Vagina (tissue), 2 donors: ENCODE results near the gene METTL2B. TPM values are rescaled to one million over a fixed set of nuclear protein-coding genes. Genes with fewer than 3 reads are reported as not detected.

Experiments used
- DNase-seq, 2 donors: peaks; one replicate each; pipeline ENCODE4 v3.0.0-alpha.2; 2017; ENCODE audit errors: extremely low spot score in 2 of 2
- H3K27ac ChIP-seq: fragments of 200-600 bp; sonication (generic); one replicate; pipeline ENCODE4 v1.5.1; 2019
- H3K27me3 ChIP-seq: fragments of 200-600 bp; sonication (generic); one replicate; pipeline ENCODE4 v1.5.1; 2019
- H3K36me3 ChIP-seq, 2 donors: fragments of 200-600 bp; sonication (generic); one replicate each; pipeline ENCODE4 v1.5.1; 2017 to 2019
- H3K4me1 ChIP-seq: fragments of 200-600 bp; sonication (generic); one replicate; pipeline ENCODE4 v1.5.1; 2019
- H3K4me3 ChIP-seq, 2 donors: fragments of 200-600 bp; sonication (generic); 1 replicate in 1 of 2; 2 replicates in 1 of 2; pipeline ENCODE4 v1.5.1; 2016 to 2019
- H3K9me3 ChIP-seq: fragments of 200-600 bp; sonication (generic); one replicate; pipeline ENCODE4 v1.5.1; 2019
- CTCF ChIP-seq, 3 experiments: fragments of 450-650 bp in 2 of 3; fragments of 200-600 bp in 1 of 3; sonication (generic) in 1 of 3; IDR thresholded peaks; one replicate each; pipeline ENCODE4 v1.5.1; 2017 to 2019; ENCODE audit warnings: antibody characterized with exemption in 3 of 3, mild to moderate bottlenecking in 2 of 3, moderate library complexity in 2 of 3
- POLR2A ChIP-seq, 2 donors: fragments of 450-650 bp; IDR thresholded peaks; one replicate each; pipeline ENCODE4 v1.6.1; 2017; ENCODE audit warnings: antibody characterized with exemption in 2 of 2, mild to moderate bottlenecking in 2 of 2, moderate library complexity in 2 of 2
- POLR2AphosphoS5 ChIP-seq, 2 donors: sonication (generic); formaldehyde crosslinking; IDR thresholded peaks; one replicate each; pipeline ENCODE4 v1.9.0; 2017; ENCODE audit warnings: antibody characterized with exemption in 2 of 2, mild to moderate bottlenecking in 2 of 2, low read depth in 1 of 2; ENCODE audit not compliant: insufficient read depth in 1 of 2
- intact Hi-C: fragments of 100-400 bp; cut with DNase I; formaldehyde crosslinking; loops from one replicate; pipeline ENCODE4 v1.15.1; 2023
- total RNA-seq: library from RNA; depleted of rRNA; stranded (reverse); fragments of >200 nt; gene quantifications from one replicate; pipeline ENCODE4 v1.2.3, GENCODE V29; 2016

Gene METTL2B
- total RNA-seq, 1 donor from 2014 or later: 18.4 TPM

GRCh38 chr7:128443831-128444600 lies 32.5 kb upstream of the METTL2B start:
- no peaks in the 10 kb centered on the region for H3K27me3 ChIP-seq
- no peaks in the 10 kb centered on the region for H3K9me3 ChIP-seq
- H3K36me3 ChIP-seq: no peaks in the 10 kb centered on the region
- H3K4me1 ChIP-seq: no peaks in the 10 kb centered on the region
- intact Hi-C loops: no loop called here
- no peak overlapping the region for H3K27ac ChIP-seq
- DNase-seq: peak in 1 of 2 donors; percentile 77
- no peak overlapping the region for H3K4me3 ChIP-seq
- TF ChIP-seq POLR2A (IDR thresholded peaks at IDR 0.05): no peak
- no peak for TF ChIP-seq POLR2AphosphoS5 (IDR thresholded peaks at IDR 0.05; ENCODE audit: insufficient read depth in 1 of 2, low read depth in 1 of 2)

GRCh38 chr7:128446306-128446705 lies 30.2 kb upstream of the METTL2B start:
- no peak overlapping the region for H3K27ac ChIP-seq

GRCh38 chr7:128447941-128448564 lies 28.5 kb upstream of the METTL2B start:
- intact Hi-C loops: no loop called here
- Histone ChIP-seq H3K27me3 (no peaks in the 10 kb centered on the region), H3K9me3 (no peaks in the 10 kb centered on the region), H3K27ac (no peak overlapping the region), H3K4me3 (no peak overlapping the region), H3K36me3 (no peaks in the 10 kb centered on the region), H3K4me1 (no peaks in the 10 kb centered on the region)
- TF ChIP-seq POLR2A (IDR thresholded peaks at IDR 0.05) (no peak), CTCF (IDR thresholded peaks at IDR 0.05) (no peak)
- DNase-seq: peak in 1 of 2 donors; percentile 47

More at GRCh38 chr7:128446306-128446705, 30.2 kb upstream of the METTL2B start:
- intact Hi-C loops: no loop called here
- Histone ChIP-seq H3K9me3 (no peaks in the 10 kb centered on the region), H3K27me3 (no peaks in the 10 kb centered on the region), H3K36me3 (no peaks in the 10 kb centered on the region), H3K4me1 (no peaks in the 10 kb centered on the region), H3K4me3 (no peak overlapping the region)
- DNase-seq: no peak
- TF ChIP-seq CTCF (IDR thresholded peaks at IDR 0.05) (no peak), POLR2A (IDR thresholded peaks at IDR 0.05) (no peak), POLR2AphosphoS5 (IDR thresholded peaks at IDR 0.05; ENCODE audit: insufficient read depth in 1 of 2, low read depth in 1 of 2) (no peak)

GRCh38 chr7:128448751-128449302 lies 27.7 kb upstream of the METTL2B start:
- Histone ChIP-seq H3K36me3 (no peaks in the 10 kb centered on the region), H3K27me3 (no peaks in the 10 kb centered on the region), H3K4me1 (peaks cover 2% of the 10 kb centered on the region), H3K9me3 (no peaks in the 10 kb centered on the region), H3K27ac (no peak overlapping the region), H3K4me3 (no peak overlapping the region)
- DNase-seq: peak in 1 of 2 donors; percentile 27
- intact Hi-C loops: no loop called here
- TF ChIP-seq CTCF (IDR thresholded peaks at IDR 0.05) (no peak), POLR2A (IDR thresholded peaks at IDR 0.05) (no peak), POLR2AphosphoS5 (IDR thresholded peaks at IDR 0.05; ENCODE audit: insufficient read depth in 1 of 2, low read depth in 1 of 2) (no peak)

- DNase-seq: no peak
- Histone ChIP-seq H3K27me3 (no peaks in the 10 kb centered on the region), H3K9me3 (no peaks in the 10 kb centered on the region), H3K4me3 (no peak overlapping the region), H3K36me3 (no peaks in the 10 kb centered on the region), H3K4me1 (peaks cover 16% of the 10 kb centered on the region), H3K27ac (no peak overlapping the region)
- TF ChIP-seq CTCF (IDR thresholded peaks at IDR 0.05) (no peak), POLR2AphosphoS5 (IDR thresholded peaks at IDR 0.05; ENCODE audit: insufficient read depth in 1 of 2, low read depth in 1 of 2) (no peak), POLR2A (IDR thresholded peaks at IDR 0.05) (no peak)
- intact Hi-C loops: loop anchor here (10.0 kb wide), 1 partner anchor 46 kb away; the partner anchor contains the start of gene IMPDH1
Observed at GRCh38 chr7:128450409-128450808, 26.1 kb upstream of the METTL2B start.
